Astrocyte (in vitro differentiated cells and primary cell): ENCODE measurements around the gene TMEM8B. TPM values are rescaled to one million over a fixed set of nuclear protein-coding genes. Genes with fewer than 3 reads are reported as not detected.

Source experiments
- DNase-seq: peaks from one replicate; pipeline ENCODE4 v3.0.0-alpha.2; 2010; ENCODE audit warnings: low read depth
- FAIRE-seq: peaks from 2 replicates; lab custom pipeline; 2011; peaks lifted over from hg19 to GRCh38; lab: Jason Lieb, UNC
- H2AFZ ChIP-seq: 2 replicates; pipeline ENCODE4 v1.6.0; 2012; ENCODE audit warnings: low read depth, low read length, inconsistent platforms
- H3K27ac ChIP-seq: 2 replicates; pipeline ENCODE4 v1.5.1; 2011; ENCODE audit warnings: low read depth, low read length, inconsistent platforms
- H3K27me3 ChIP-seq: 2 replicates; pipeline ENCODE4 v1.6.0; 2011; ENCODE audit warnings: low read length, inconsistent platforms; ENCODE audit not compliant: insufficient read depth
- H3K36me3 ChIP-seq: 2 replicates; pipeline ENCODE4 v1.5.1; 2011; ENCODE audit warnings: low read length, inconsistent platforms; ENCODE audit not compliant: insufficient read depth
- H3K4me1 ChIP-seq: 2 replicates; pipeline ENCODE4 v1.5.1; 2011; ENCODE audit warnings: low read length, inconsistent platforms; ENCODE audit not compliant: insufficient read depth
- H3K4me2 ChIP-seq: 2 replicates; pipeline ENCODE4 v1.6.0; 2012; ENCODE audit warnings: low read length, inconsistent platforms
- H3K4me3 ChIP-seq: 2 replicates; pipeline ENCODE4 v1.5.1; 2011; ENCODE audit warnings: low read depth, mild to moderate bottlenecking, low read length, inconsistent platforms; ENCODE audit not compliant: insufficient read depth
- H3K79me2 ChIP-seq: 2 replicates; pipeline ENCODE4 v1.6.0; 2012; ENCODE audit warnings: mild to moderate bottlenecking, low read length, inconsistent platforms; ENCODE audit not compliant: insufficient read depth
- H3K9ac ChIP-seq: 2 replicates; pipeline ENCODE4 v1.6.0; 2012; ENCODE audit warnings: mild to moderate bottlenecking, low read length, inconsistent platforms
- H3K9me3 ChIP-seq: 2 replicates; pipeline ENCODE4 v1.5.1; 2012; ENCODE audit warnings: low read depth, mild to moderate bottlenecking, low read length, inconsistent platforms; ENCODE audit not compliant: insufficient read depth
- H4K20me1 ChIP-seq: 2 replicates; pipeline ENCODE4 v1.6.0; 2012; ENCODE audit warnings: low read length, inconsistent platforms; ENCODE audit not compliant: insufficient read depth
- H3K27ac Mint-ChIP-seq: one replicate; pipeline ENCODE4 v1.8.0; 2021; ENCODE audit warnings: mild to moderate bottlenecking, mixed read lengths; ENCODE audit not compliant: unreplicated experiment
- H3K27me3 Mint-ChIP-seq: one replicate; pipeline ENCODE4 v1.8.0; 2021; ENCODE audit warnings: low read depth, mixed read lengths; ENCODE audit not compliant: unreplicated experiment
- H3K36me3 Mint-ChIP-seq: one replicate; pipeline ENCODE4 v1.8.0; 2021; ENCODE audit warnings: low read depth, mixed read lengths; ENCODE audit not compliant: unreplicated experiment
- H3K4me1 Mint-ChIP-seq: one replicate; pipeline ENCODE4 v1.8.0; 2021; ENCODE audit warnings: low read depth, mixed read lengths; ENCODE audit not compliant: unreplicated experiment
- H3K4me3 Mint-ChIP-seq: one replicate; pipeline ENCODE4 v1.8.0; 2021; ENCODE audit warnings: mild to moderate bottlenecking, moderate library complexity, mixed read lengths; ENCODE audit not compliant: unreplicated experiment
- H3K9me3 Mint-ChIP-seq: one replicate; pipeline ENCODE4 v1.8.0; 2021; ENCODE audit warnings: mild to moderate bottlenecking, mixed read lengths; ENCODE audit not compliant: unreplicated experiment
- CTCF ChIP-seq: IDR thresholded peaks from 2 replicates; pipeline ENCODE4 v1.5.1; 2011; ENCODE audit warnings: low read depth, mild to moderate bottlenecking, inconsistent platforms, low read length, moderate library complexity; ENCODE audit not compliant: insufficient read depth
- EZH2 ChIP-seq: IDR thresholded peaks from 2 replicates; pipeline ENCODE4 v1.6.1; 2012; ENCODE audit warnings: mild to moderate bottlenecking, low read length, inconsistent platforms; ENCODE audit not compliant: insufficient read depth
- total RNA-seq: library from RNA; stranded (reverse); gene quantifications from 2 replicates; pipeline ENCODE4 v1.2.1, GENCODE V29; 2021

Gene TMEM8B
- total RNA-seq, 1 donor from 2014 or later, result 8.9 TPM

- no peak overlapping the region for H2AFZ ChIP-seq
- H3K27ac Mint-ChIP-seq, result peak overlapping the region; percentile 38
- no peak overlapping the region for H3K9ac ChIP-seq
- DNase-seq (no peak), FAIRE-seq (no peak)
- no peaks in the 10 kb centered on the region for H3K79me2 ChIP-seq
- H3K9me3 ChIP-seq, result no peaks in the 10 kb centered on the region
- no peaks in the 10 kb centered on the region for H3K36me3 ChIP-seq
- H3K27me3 ChIP-seq, result peaks cover 22% of the 10 kb centered on the region
- no peak overlapping the region for H3K4me3 ChIP-seq
- no peaks in the 10 kb centered on the region for H3K4me1 ChIP-seq
- TF ChIP-seq CTCF, result no peak
- peaks cover 65% of the 10 kb centered on the region for H3K27me3 Mint-ChIP-seq
- peaks cover 2% of the 10 kb centered on the region for H3K36me3 Mint-ChIP-seq
- no peak overlapping the region for H3K4me3 Mint-ChIP-seq
- no peak overlapping the region for H3K27ac ChIP-seq
- H4K20me1 ChIP-seq, result no peaks in the 10 kb centered on the region
- no peak overlapping the region for H3K4me2 ChIP-seq
- no peaks in the 10 kb centered on the region for H3K9me3 Mint-ChIP-seq
- no peaks in the 10 kb centered on the region for H3K4me1 Mint-ChIP-seq
Observed at GRCh38 chr9:35861161-35861897, 32.3 kb downstream of the TMEM8B start.

GRCh38 chr9:35862328-35862727 is 33.3 kb downstream of the TMEM8B start:
- no peaks in the 10 kb centered on the region for H3K9me3 ChIP-seq
- H3K27ac Mint-ChIP-seq, result no peak overlapping the region
- H3K27ac ChIP-seq, result no peak overlapping the region
- DNase-seq, result no peak
- no peak overlapping the region for H3K4me3 Mint-ChIP-seq
- no peaks in the 10 kb centered on the region for H3K4me1 ChIP-seq
- no peak overlapping the region for H3K4me2 ChIP-seq
- no peak overlapping the region for H3K4me3 ChIP-seq
- H3K9ac ChIP-seq, result no peak overlapping the region
- H3K4me1 Mint-ChIP-seq, result no peaks in the 10 kb centered on the region
- peaks cover 2% of the 10 kb centered on the region for H3K36me3 Mint-ChIP-seq
- no peaks in the 10 kb centered on the region for H3K9me3 Mint-ChIP-seq
- H3K27me3 ChIP-seq, result peaks cover 22% of the 10 kb centered on the region
- no peaks in the 10 kb centered on the region for H4K20me1 ChIP-seq
- peaks cover 56% of the 10 kb centered on the region for H3K27me3 Mint-ChIP-seq
- no peak for TF ChIP-seq EZH2
- TF ChIP-seq CTCF, result no peak
- H3K79me2 ChIP-seq, result no peaks in the 10 kb centered on the region
- H3K36me3 ChIP-seq, result no peaks in the 10 kb centered on the region
- FAIRE-seq, result no peak
- no peak overlapping the region for H2AFZ ChIP-seq

GRCh38 chr9:35863583-35863982 is 34.6 kb downstream of the TMEM8B start:
- Histone ChIP-seq H2AFZ (no peak overlapping the region), H3K9ac (no peak overlapping the region), H3K36me3 (no peaks in the 10 kb centered on the region), H3K4me2 (no peak overlapping the region), H3K4me3 (no peak overlapping the region), H4K20me1 (no peaks in the 10 kb centered on the region), H3K4me1 (no peaks in the 10 kb centered on the region), H3K27ac (no peak overlapping the region), H3K79me2 (no peaks in the 10 kb centered on the region), H3K27me3 (peaks cover 22% of the 10 kb centered on the region), H3K9me3 (no peaks in the 10 kb centered on the region)
- DNase-seq, result no peak
- TF ChIP-seq EZH2 (no peak), CTCF (no peak)
- Mint-ChIP-seq H3K4me1 (no peaks in the 10 kb centered on the region), H3K4me3 (no peak overlapping the region), H3K27ac (no peak overlapping the region), H3K9me3 (no peaks in the 10 kb centered on the region), H3K27me3 (peaks cover 52% of the 10 kb centered on the region), H3K36me3 (peaks cover 5% of the 10 kb centered on the region)
- no peak for FAIRE-seq
